IMR-90 (cell line): ENCODE results near the gene IQGAP2. TPM values are rescaled to one million over a fixed set of nuclear protein-coding genes. Genes with fewer than 3 reads are reported as not detected.

ENCODE experiments used
- ATAC-seq: fragments of 200-7000 bp; cut with Tn5 transposase; 2 replicates; pipeline ENCODE4 v1.9.1; 2020; ENCODE audit warnings: low read depth, mild to moderate bottlenecking, moderate library complexity
- BruUV-seq: library from RNA; stranded (reverse); fragments of 400-500 nt; replicated peaks from 2 replicates; lab custom pipeline; 2021; lab: Mats Ljungman, UMichigan
- CTCF ChIA-PET: fragments of 300-600 bp; formaldehyde crosslinking; extraction: SDS; loops from one replicate; lab custom pipeline; 2021; ENCODE audit warnings: antibody characterized with exemption; lab: Yijun Ruan, JAX
- POLR2A ChIA-PET: fragments of 300-600 bp; sonication (Branson Sonifier 250); formaldehyde crosslinking; loops from one replicate; lab custom pipeline; 2022; ENCODE audit warnings: antibody characterized with exemption; ENCODE audit not compliant: unreplicated experiment; lab: Charles Lee
- DNase-seq: peaks from one replicate; pipeline ENCODE4 v3.0.0; 2013
- H2AFZ ChIP-seq: replicated peaks from 2 replicates; pipeline ENCODE3; 2013; ENCODE audit warnings: low read length, mild to moderate bottlenecking; ENCODE audit not compliant: poor library complexity
- H2AK5ac ChIP-seq: 2 replicates; pipeline ENCODE4 v1.6.1; 2013; ENCODE audit warnings: low read depth, low read length, inconsistent platforms
- H2AK9ac ChIP-seq: replicated peaks from 2 replicates; pipeline ENCODE3; 2013; ENCODE audit warnings: mild to moderate bottlenecking, low read depth, low read length, moderate library complexity; ENCODE audit not compliant: poor library complexity
- H2BK120ac ChIP-seq: 2 replicates; pipeline ENCODE4 v1.6.1; 2013; ENCODE audit warnings: low read depth, low read length, inconsistent platforms
- H2BK15ac ChIP-seq: 3 replicates; pipeline ENCODE4 v1.6.1; 2013; ENCODE audit warnings: low read depth, low read length, inconsistent platforms
- H2BK20ac ChIP-seq: 2 replicates; pipeline ENCODE4 v1.6.1; 2013; ENCODE audit warnings: low read depth, mild to moderate bottlenecking, inconsistent platforms, low read length, moderate library complexity
- H2BK5ac ChIP-seq: 2 replicates; pipeline ENCODE4 v1.6.1; 2013; ENCODE audit warnings: mild to moderate bottlenecking, low read depth, low read length, inconsistent platforms; ENCODE audit not compliant: poor library complexity, severe bottlenecking
- H3K14ac ChIP-seq: replicated peaks from 2 replicates; pipeline ENCODE4 v1.6.1; 2013; ENCODE audit warnings: low read depth, low read length, inconsistent platforms
- H3K18ac ChIP-seq: 2 replicates; pipeline ENCODE4 v1.6.1; 2013; ENCODE audit warnings: low read depth, low read length, control low read depth
- H3K23ac ChIP-seq: 2 replicates; pipeline ENCODE4 v1.6.1; 2013; ENCODE audit warnings: low read depth, low read length, inconsistent platforms
- H3K27ac ChIP-seq: 2 replicates; pipeline ENCODE4 v1.5.1; 2013; ENCODE audit warnings: mild to moderate bottlenecking, control low read depth, low read length; ENCODE audit not compliant: insufficient read depth
- H3K27me3 ChIP-seq: 2 replicates; pipeline ENCODE4 v1.6.1; 2013; ENCODE audit warnings: low read length; ENCODE audit not compliant: control insufficient read depth, insufficient read depth
- H3K36me3 ChIP-seq: 2 replicates; pipeline ENCODE4 v1.6.1; 2013; ENCODE audit warnings: low read length, mixed read lengths; ENCODE audit not compliant: control insufficient read depth, insufficient read depth
- H3K4ac ChIP-seq: 2 replicates; pipeline ENCODE4 v1.6.1; 2013; ENCODE audit warnings: low read depth, low read length, inconsistent platforms
- H3K4me1 ChIP-seq: 2 replicates; pipeline ENCODE4 v1.6.1; 2013; ENCODE audit warnings: low read length, mixed read lengths; ENCODE audit not compliant: control insufficient read depth, insufficient read depth
- H3K4me2 ChIP-seq: 2 replicates; pipeline ENCODE4 v1.6.1; 2013; ENCODE audit warnings: low read depth, mild to moderate bottlenecking, control low read depth, low read length, moderate library complexity
- H3K4me3 ChIP-seq: 2 replicates; pipeline ENCODE4 v1.5.1; 2013; ENCODE audit warnings: low read depth, mild to moderate bottlenecking, control low read depth, low read length, moderate library complexity; ENCODE audit not compliant: insufficient read depth
- H3K56ac ChIP-seq: 2 replicates; pipeline ENCODE4 v1.6.1; 2013; ENCODE audit warnings: low read length, inconsistent platforms; ENCODE audit not compliant: insufficient read depth; ENCODE audit errors: extremely low read depth
- H3K79me1 ChIP-seq, 2 experiments: 2 replicates each; pipeline ENCODE4 v1.6.1; 2013; ENCODE audit warnings: low read length in 2 of 2, inconsistent platforms in 1 of 2, low read depth in 1 of 2
- H3K9ac ChIP-seq: 2 replicates; pipeline ENCODE4 v1.6.1; 2013; ENCODE audit warnings: low read depth, low read length, control low read depth
- H3K9me1 ChIP-seq: 2 replicates; pipeline ENCODE4 v1.6.1; 2013; ENCODE audit warnings: low read length, inconsistent platforms; ENCODE audit not compliant: insufficient read depth
- H3K9me3 ChIP-seq: 2 replicates; pipeline ENCODE4 v1.6.1; 2013; ENCODE audit warnings: low read length; ENCODE audit not compliant: control insufficient read depth, insufficient read depth
- H4K20me1 ChIP-seq: 2 replicates; pipeline ENCODE4 v1.6.1; 2013; ENCODE audit warnings: low read length, inconsistent platforms; ENCODE audit not compliant: insufficient read depth
- H4K5ac ChIP-seq: 2 replicates; pipeline ENCODE4 v1.6.1; 2013; ENCODE audit warnings: mild to moderate bottlenecking, low read depth, low read length, control low read depth
- H4K8ac ChIP-seq, 2 experiments: 2 replicates each; pipeline ENCODE4 v1.6.1; 2013; ENCODE audit warnings: low read depth in 2 of 2, low read length in 2 of 2, control low read depth in 1 of 2, inconsistent platforms in 1 of 2
- H4K91ac ChIP-seq: 2 replicates; pipeline ENCODE4 v1.6.1; 2013; ENCODE audit warnings: low read depth, low read length, inconsistent platforms; ENCODE audit not compliant: insufficient read depth
- BHLHE40 ChIP-seq: fragments of 150-350 bp; IDR thresholded peaks from 2 replicates; pipeline ENCODE4 v1.6.1; 2016; ENCODE audit warnings: mild to moderate bottlenecking, low read depth, low read length
- CEBPB ChIP-seq: IDR thresholded peaks from 2 replicates; pipeline ENCODE4 v1.6.1; 2012; ENCODE audit warnings: low read depth, low read length, improper control_type of control experiment
- CHD1 ChIP-seq: IDR thresholded peaks from 2 replicates; pipeline ENCODE4 v1.6.1; 2012; ENCODE audit warnings: low read depth, low read length, improper control_type of control experiment
- CTCF ChIP-seq: conservative IDR thresholded peaks from 2 replicates; pipeline ENCODE4 v1.5.1; 2012; ENCODE audit warnings: mild to moderate bottlenecking, low read depth, low read length, improper control_type of control experiment
- ELK1 ChIP-seq: fragments of 150-350 bp; IDR thresholded peaks from 2 replicates; pipeline ENCODE4 v1.6.1; 2016; ENCODE audit warnings: low read depth, mild to moderate bottlenecking, low read length, moderate library complexity, borderline replicate concordance
- FOS ChIP-seq: fragments of 150-350 bp; IDR thresholded peaks from 2 replicates; pipeline ENCODE4 v1.6.1; 2016; ENCODE audit warnings: low read depth, low read length
- MAFK ChIP-seq: IDR thresholded peaks from 2 replicates; pipeline ENCODE4 v1.6.1; 2012; ENCODE audit warnings: low read depth, low read length, improper control_type of control experiment
- MAZ ChIP-seq: IDR thresholded peaks from 2 replicates; pipeline ENCODE4 v1.6.1; 2012; ENCODE audit warnings: low read depth, mild to moderate bottlenecking, low read length, improper control_type of control experiment, moderate library complexity, borderline replicate concordance
- POLR2A ChIP-seq: IDR thresholded peaks from 2 replicates; pipeline ENCODE4 v1.6.1; 2012; ENCODE audit warnings: mild to moderate bottlenecking, low read depth, low read length
- RAD21 ChIP-seq: IDR thresholded peaks from 2 replicates; pipeline ENCODE4 v1.6.1; 2012; ENCODE audit warnings: low read length, improper control_type of control experiment
- RFX5 ChIP-seq: IDR thresholded peaks from 2 replicates; pipeline ENCODE4 v1.8.0; 2012; ENCODE audit warnings: low read depth, mild to moderate bottlenecking, low read length, moderate library complexity
- SMC3 ChIP-seq: fragments of 150-350 bp; IDR thresholded peaks from 2 replicates; pipeline ENCODE4 v1.6.1; 2016; ENCODE audit warnings: low read depth, mild to moderate bottlenecking, antibody characterized with exemption, low read length, moderate library complexity
- WGBS, 2 experiments: methylation state at CpG; one replicate each; pipeline versions ENCODE4 v1.1.5 to v1.1.7; 2013; ENCODE audit warnings: missing lambda C conversion rate in 2 of 2; ENCODE audit not compliant: insufficient read length in 1 of 2; ENCODE audit errors: extremely low coverage in 2 of 2; 5-methylcytosine and 5-hydroxymethylcytosine counted together
- dilution Hi-C: fragments of 300-500 bp; cut with HindIII; formaldehyde crosslinking; loops from one replicate; pipeline ENCODE4 v1.14.3; 2018; ENCODE audit warnings: low sequenced_read_pairs; ENCODE audit not compliant: unreplicated experiment
- in situ Hi-C: fragments of 300-500 bp; cut with MboI; formaldehyde crosslinking; loops from 3 replicates; pipeline ENCODE4 v1.14.3; 2019; ENCODE audit warnings: low sequenced_read_pairs, inconsistent platforms, mixed read lengths
- intact Hi-C: fragments of 100-400 bp; cut with micrococcal nuclease; formaldehyde crosslinking; loops from 2 replicates; pipeline ENCODE4 v1.10.0; 2022
- polyA plus RNA-seq, 3 experiments: library from polyadenylated mRNA; depleted of rRNA; stranded (reverse); fragments of >200 nt; gene quantifications; 2 replicates each; pipeline ENCODE4 v1.2.3, GENCODE V29; 2012; ENCODE audit warnings: low replicate concordance in 1 of 3
- total RNA-seq: library from RNA; depleted of rRNA; stranded (reverse); fragments of >200 nt; gene quantifications from 2 replicates; pipeline ENCODE4 v1.2.3, GENCODE V29; 2012

The IQGAP2 gene
- total and polyA plus RNA-seq, 2 of the 4 experiments (the other 2 are of a cell fraction): 0.21 to 0.36 TPM

GRCh38 chr5:76583163-76584047 is 180.3 kb downstream of the IQGAP2 start (continued):
- TF ChIP-seq ELK1: no peak

- Histone ChIP-seq H4K8ac (no peak overlapping the region), H4K20me1 (no peaks in the 10 kb centered on the region), H4K91ac (no peak overlapping the region), H3K36me3 (no peaks in the 10 kb centered on the region), H3K4me3 (no peak overlapping the region), H3K9me1 (no peaks in the 10 kb centered on the region; the same call in 1 of the 2 replicates), H3K27ac (no peak overlapping the region), H3K56ac (no peak overlapping the region), H3K9me3 (no peaks in the 10 kb centered on the region), H2BK20ac (no peak overlapping the region), H2BK120ac (no peak overlapping the region), H2AK9ac (no peak overlapping the region), H4K5ac (no peak overlapping the region), H3K79me1 (no peaks in the 10 kb centered on the region), H3K18ac (no peak overlapping the region), H3K23ac (no peak overlapping the region), H3K14ac (no peak overlapping the region), H2BK5ac (no peak overlapping the region), H3K9ac (no peak overlapping the region), H3K27me3 (peaks cover 4% of the 10 kb centered on the region), H3K4me2 (no peak overlapping the region), H2AFZ (no peak overlapping the region), H2BK15ac (no peak overlapping the region), H2AK5ac (no peak overlapping the region), H3K4ac (no peak overlapping the region), H3K4me1 (peaks cover 2% of the 10 kb centered on the region; the same call in 1 of the 2 replicates)
- intact Hi-C loops: no loop called here
- ATAC-seq: no peak
- BruUV-seq: no TSS peak
- no peak for DNase-seq
- dilution Hi-C loops: no loop called here
- POLR2A ChIA-PET: interaction anchor here (0.6 kb wide), 1 partner anchor 211 kb away, joined by 7 read pairs; no protein-coding TSS in a partner anchor
- in situ Hi-C loops: no loop called here
- CTCF ChIA-PET: no interaction called here
- WGBS, 2 experiments: no CpG with 5 or more reads among the region's 3 CpGs
- TF ChIP-seq ELK1 (no peak), FOS (no peak), MAZ (no peak), MAFK (no peak), POLR2A (no peak), CTCF (no peak), BHLHE40 (no peak), CHD1 (no peak), RAD21 (no peak), RFX5 (no peak), SMC3 (no peak), CEBPB (no peak)
Observed at GRCh38 chr5:76585783-76586217, 182.7 kb downstream of the IQGAP2 start.
